DOHH2 (cell line): ENCODE results near the gene AADACL3.
"Not testable (repeated sequence)": the region's sequence is repeated elsewhere in the genome, so short reads cannot be mapped to it uniquely, and the experiment has no call there.

Experiments
- H3F3A ChIP-seq: fragments of 200-600 bp; sonication (generic), shearing (Covaris generic); 2 replicates; pipeline ENCODE4 v1.6.0; 2016; ENCODE audit warnings: antibody characterized with exemption, mild to moderate bottlenecking; ENCODE audit not compliant: control insufficient read depth, insufficient read depth
- H3K27ac ChIP-seq: fragments of 200-600 bp; sonication (generic); 2 replicates; pipeline ENCODE4 v1.5.1; 2014; ENCODE audit warnings: low read depth, mild to moderate bottlenecking, low read length, moderate library complexity
- H3K27me3 ChIP-seq: fragments of 200-600 bp; sonication (generic); 2 replicates; pipeline ENCODE4 v1.6.1; 2014; ENCODE audit warnings: mild to moderate bottlenecking, low read length, mixed read lengths; ENCODE audit not compliant: control insufficient read depth
- H3K36me3 ChIP-seq: fragments of 200-600 bp; sonication (generic); 2 replicates; pipeline ENCODE4 v1.6.1; 2014; ENCODE audit warnings: mild to moderate bottlenecking, low read length, moderate library complexity, mixed read lengths; ENCODE audit not compliant: control insufficient read depth
- H3K4me1 ChIP-seq: fragments of 200-600 bp; sonication (generic); 2 replicates; pipeline ENCODE4 v1.6.1; 2014; ENCODE audit warnings: mild to moderate bottlenecking, low read length, mixed read lengths; ENCODE audit not compliant: control insufficient read depth
- H3K4me2 ChIP-seq: fragments of 200-600 bp; sonication (generic); 2 replicates; pipeline ENCODE4 v1.6.0; 2014; ENCODE audit warnings: mild to moderate bottlenecking, low read length, moderate library complexity
- H3K4me3 ChIP-seq: fragments of 200-600 bp; sonication (generic); 2 replicates; pipeline ENCODE4 v1.5.1; 2014; ENCODE audit warnings: mild to moderate bottlenecking, low read length, mixed read lengths
- H3K79me2 ChIP-seq: fragments of 200-600 bp; sonication (generic); 2 replicates; pipeline ENCODE4 v1.6.1; 2014; ENCODE audit warnings: mild to moderate bottlenecking, low read length, mixed read lengths; ENCODE audit not compliant: control insufficient read depth
- H3K9me2 ChIP-seq: fragments of 200-600 bp; sonication (generic); replicated peaks from 2 replicates; pipeline ENCODE4 v1.6.1; 2014; ENCODE audit warnings: mild to moderate bottlenecking, low read length, mixed read lengths; ENCODE audit not compliant: control insufficient read depth
- H3K9me3 ChIP-seq: fragments of 200-600 bp; sonication (generic); 2 replicates; pipeline ENCODE4 v1.6.1; 2014; ENCODE audit warnings: antibody characterized with exemption, low read length, mixed read lengths; ENCODE audit not compliant: control insufficient read depth, insufficient read depth
- H4K20me1 ChIP-seq: fragments of 200-600 bp; sonication (generic); 2 replicates; pipeline ENCODE4 v1.6.0; 2014; ENCODE audit warnings: low read depth, mild to moderate bottlenecking, antibody characterized with exemption, low read length, moderate library complexity; ENCODE audit not compliant: control insufficient read depth, insufficient read depth
- EZH2phosphoT487 ChIP-seq: fragments of 200-600 bp; sonication (generic); IDR thresholded peaks from 2 replicates; pipeline ENCODE4 v1.6.1; 2017; ENCODE audit warnings: borderline replicate concordance, mild to moderate bottlenecking, antibody characterized with exemption, low read length, moderate library complexity, mixed read lengths
- TF ChIP-seq, protein P1 (sequence below): fragments of 200-600 bp; sonication (generic); IDR thresholded peaks from one replicate; pipeline ENCODE4 v1.5.1; 2014; ENCODE audit warnings: antibody characterized with exemption, mild to moderate bottlenecking, low read depth, low read length; ENCODE audit not compliant: poor library complexity, severe bottlenecking

The AADACL3 gene

DNA sequence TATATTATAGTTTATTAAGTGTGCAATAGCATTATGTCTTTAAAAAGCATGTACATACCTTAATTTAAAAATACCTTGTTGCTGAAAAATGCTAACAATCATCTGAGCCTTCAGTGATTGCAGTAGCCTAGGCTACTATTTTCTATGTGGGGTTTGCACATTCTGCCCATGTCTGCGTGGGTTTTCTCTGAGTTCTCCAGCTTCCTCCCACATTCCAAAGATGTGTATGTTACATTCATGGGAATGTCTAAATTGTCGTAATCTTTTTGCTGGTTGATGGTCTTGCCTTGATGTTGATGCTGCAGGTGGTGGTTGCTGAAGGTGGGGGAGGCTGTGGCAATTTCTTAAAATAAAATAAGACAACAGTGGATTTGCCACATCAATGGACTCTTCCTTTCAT lies 12.5 kb downstream of the AADACL3 start:
- no peaks in the 10 kb centered on the region for H3K9me2 ChIP-seq

DNA sequence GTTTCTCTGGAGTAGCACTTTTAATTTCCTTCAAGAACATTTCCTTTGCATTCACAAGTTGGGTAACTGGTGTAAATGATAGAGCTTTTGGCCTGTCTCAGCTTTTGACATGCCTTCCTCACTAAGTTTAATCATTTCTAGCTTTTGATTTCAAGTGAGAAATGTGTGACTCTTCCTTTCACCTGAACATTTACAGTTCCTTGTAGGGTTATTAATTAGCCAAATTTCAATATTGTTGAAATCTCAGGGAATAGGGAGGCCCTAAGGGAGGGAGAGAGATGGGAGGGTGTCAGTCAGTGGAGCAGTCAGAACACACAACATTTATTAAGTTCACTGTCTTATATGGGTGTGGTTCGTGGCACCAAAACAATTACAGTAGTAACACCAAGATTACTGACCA lies 14.2 kb downstream of the AADACL3 start:
- Histone ChIP-seq H3K9me3 (no peaks in the 10 kb centered on the region), H3K4me3 (no peak overlapping the region), H3K27me3 (peaks cover 3% of the 10 kb centered on the region; the same call in 1 of the 2 replicates), H3K79me2 (no peaks in the 10 kb centered on the region), H3K9me2 (no peaks in the 10 kb centered on the region), H3F3A (no peaks in the 10 kb centered on the region), H4K20me1 (no peaks in the 10 kb centered on the region), H3K27ac (no peak overlapping the region), H3K36me3 (no peaks in the 10 kb centered on the region), H3K4me2 (no peak overlapping the region), H3K4me1 (no peaks in the 10 kb centered on the region)
- TF ChIP-seq, protein P1, sequence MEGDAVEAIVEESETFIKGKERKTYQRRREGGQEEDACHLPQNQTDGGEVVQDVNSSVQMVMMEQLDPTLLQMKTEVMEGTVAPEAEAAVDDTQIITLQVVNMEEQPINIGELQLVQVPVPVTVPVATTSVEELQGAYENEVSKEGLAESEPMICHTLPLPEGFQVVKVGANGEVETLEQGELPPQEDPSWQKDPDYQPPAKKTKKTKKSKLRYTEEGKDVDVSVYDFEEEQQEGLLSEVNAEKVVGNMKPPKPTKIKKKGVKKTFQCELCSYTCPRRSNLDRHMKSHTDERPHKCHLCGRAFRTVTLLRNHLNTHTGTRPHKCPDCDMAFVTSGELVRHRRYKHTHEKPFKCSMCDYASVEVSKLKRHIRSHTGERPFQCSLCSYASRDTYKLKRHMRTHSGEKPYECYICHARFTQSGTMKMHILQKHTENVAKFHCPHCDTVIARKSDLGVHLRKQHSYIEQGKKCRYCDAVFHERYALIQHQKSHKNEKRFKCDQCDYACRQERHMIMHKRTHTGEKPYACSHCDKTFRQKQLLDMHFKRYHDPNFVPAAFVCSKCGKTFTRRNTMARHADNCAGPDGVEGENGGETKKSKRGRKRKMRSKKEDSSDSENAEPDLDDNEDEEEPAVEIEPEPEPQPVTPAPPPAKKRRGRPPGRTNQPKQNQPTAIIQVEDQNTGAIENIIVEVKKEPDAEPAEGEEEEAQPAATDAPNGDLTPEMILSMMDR = no peak
- TF ChIP-seq EZH2phosphoT487 = no peak

More for the DNA sequence above, 12.5 kb downstream of the AADACL3 start:
- H3F3A ChIP-seq = no peaks in the 10 kb centered on the region
- H3K4me3 ChIP-seq = no peak overlapping the region
- H3K9me3 ChIP-seq = no peaks in the 10 kb centered on the region
- H4K20me1 ChIP-seq = no peaks in the 10 kb centered on the region
- no peak overlapping the region for H3K4me2 ChIP-seq
- no peak overlapping the region for H3K27ac ChIP-seq
- H3K79me2 ChIP-seq = no peaks in the 10 kb centered on the region
- H3K36me3 ChIP-seq = no peaks in the 10 kb centered on the region
- H3K4me1 ChIP-seq = no peaks in the 10 kb centered on the region
- H3K27me3 ChIP-seq = no peaks in the 10 kb centered on the region
- TF ChIP-seq EZH2phosphoT487 = no peak
- TF ChIP-seq, protein P1 = no peak

DNA sequence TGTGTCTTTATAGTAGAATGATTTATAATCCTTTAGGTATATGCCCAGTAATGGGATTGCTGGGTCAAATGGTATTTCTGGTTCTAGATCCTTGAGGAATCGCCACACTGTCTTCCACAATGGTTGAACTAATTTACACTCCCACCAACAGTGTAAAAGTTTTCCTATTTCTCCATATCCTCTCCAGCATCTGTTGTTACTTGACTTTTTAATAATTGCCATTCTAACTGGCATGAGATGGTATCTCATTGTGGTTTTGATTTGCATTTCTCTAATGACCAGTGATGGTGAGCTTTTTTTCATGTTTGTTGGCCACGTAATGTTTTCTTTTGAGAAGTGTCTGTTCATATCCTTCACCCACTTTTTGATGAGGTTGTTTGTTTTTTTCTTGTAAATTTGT lies 15.2 kb downstream of the AADACL3 start:
- not testable (repeated sequence) for H3K9me2 ChIP-seq, H3K27ac ChIP-seq, H3K79me2 ChIP-seq, H3K36me3 ChIP-seq, H3K4me3 ChIP-seq, H3K4me1 ChIP-seq, H3K9me3 ChIP-seq, H3K27me3 ChIP-seq, H4K20me1 ChIP-seq, H3F3A ChIP-seq, H3K4me2 ChIP-seq

DNA sequence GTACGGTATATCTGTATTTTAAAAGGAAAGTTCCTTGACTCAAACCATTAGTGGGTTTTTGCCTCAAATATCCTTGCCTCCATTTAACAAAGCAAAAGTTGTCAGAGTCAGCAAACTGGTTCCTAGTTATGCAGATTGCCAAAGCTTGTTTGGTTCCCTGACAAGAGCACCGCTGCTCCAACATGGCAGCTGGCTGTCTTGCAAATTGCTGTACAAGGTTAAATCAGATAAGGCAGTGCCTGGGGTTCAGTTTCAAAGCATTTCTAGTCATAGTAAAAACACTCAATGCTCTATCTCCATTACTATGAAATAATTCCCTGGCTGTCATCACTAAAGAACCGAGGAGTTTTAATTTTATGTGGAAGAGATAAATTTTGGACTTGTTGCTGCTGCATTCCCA lies 18.7 kb downstream of the AADACL3 start:
- H3K36me3 ChIP-seq = no peaks in the 10 kb centered on the region
- no peaks in the 10 kb centered on the region for H3K9me3 ChIP-seq
- no peaks in the 10 kb centered on the region for H3K79me2 ChIP-seq
- no peaks in the 10 kb centered on the region for H3K9me2 ChIP-seq
- H4K20me1 ChIP-seq = no peaks in the 10 kb centered on the region
- H3K4me2 ChIP-seq = no peak overlapping the region
- no peaks in the 10 kb centered on the region for H3F3A ChIP-seq
- H3K27me3 ChIP-seq = peaks cover 10% of the 10 kb centered on the region; the same call in 1 of the 2 replicates
- no peaks in the 10 kb centered on the region for H3K4me1 ChIP-seq
- H3K27ac ChIP-seq = no peak overlapping the region
- no peak overlapping the region for H3K4me3 ChIP-seq
- TF ChIP-seq, protein P1 = no peak
- TF ChIP-seq EZH2phosphoT487 = no peak
